ENCODE results near the gene GSTK1.

GSTK1 gene

GRCh38 chr7:143299840-143300239 is 36.6 kb downstream of the GSTK1 start:
- peak; percentile 69 for DNase-seq (ENCODE audit: low spot score)

DNA sequence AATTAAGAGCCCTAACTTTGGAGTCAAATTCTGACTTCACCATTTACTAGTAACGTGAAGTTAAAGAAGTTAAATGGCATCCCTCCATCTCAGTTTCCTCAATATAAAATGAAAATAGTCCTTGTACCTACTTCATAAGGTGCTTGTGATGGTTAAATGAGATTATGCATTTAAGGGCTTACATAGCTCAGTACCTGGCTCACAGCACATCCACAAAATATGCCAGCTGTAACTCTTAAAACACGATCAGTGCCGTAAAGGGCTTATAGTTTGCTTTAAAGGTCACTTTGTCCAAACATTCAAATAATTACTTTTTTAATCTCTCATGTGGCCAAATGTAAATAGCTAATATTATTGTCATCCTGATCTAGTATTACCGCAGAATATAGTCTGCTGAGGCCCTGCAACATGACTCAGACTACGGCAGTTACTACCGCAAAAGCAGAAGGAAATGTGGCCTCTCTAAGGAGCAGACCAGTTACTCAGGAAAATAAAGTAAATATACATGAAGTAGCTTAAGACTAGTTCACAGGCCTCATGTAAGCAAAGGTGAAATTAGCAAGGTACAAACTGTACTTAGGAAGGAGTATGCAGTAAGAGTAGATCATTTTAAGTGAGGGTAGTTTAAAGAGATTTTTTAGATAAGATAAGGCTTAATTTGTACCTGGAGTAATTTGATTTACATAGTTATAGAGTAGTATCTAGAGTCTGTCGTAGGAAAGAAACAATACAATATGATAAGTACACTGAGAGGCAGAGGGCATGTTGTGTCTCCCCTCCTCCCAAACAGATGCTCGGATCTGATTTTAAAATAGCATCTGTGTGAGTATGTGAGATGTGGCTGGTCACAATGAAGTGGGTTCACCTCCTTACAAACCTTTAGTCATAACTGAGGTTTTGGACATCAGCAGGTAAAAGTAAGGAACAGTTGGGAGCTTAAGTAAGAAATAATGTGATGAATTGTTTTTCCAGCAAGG is 38.0 kb downstream of the GSTK1 start:
- DNase-seq (ENCODE audit: low spot score), result no peak

GRCh38 chr7:143303733-143304132 is 40.5 kb downstream of the GSTK1 start:
- no peak for DNase-seq (ENCODE audit: low spot score)

GRCh38 chr7:143304938-143305337 is 41.7 kb downstream of the GSTK1 start:
- no peak for DNase-seq (ENCODE audit: low spot score)

GRCh38 chr7:143305423-143306070 is 42.3 kb downstream of the GSTK1 start:
- peak; percentile 81 for DNase-seq (ENCODE audit: low spot score)

GRCh38 chr7:143308632-143309031 is 45.4 kb downstream of the GSTK1 start:
- DNase-seq (ENCODE audit: low spot score), result no peak

DNA sequence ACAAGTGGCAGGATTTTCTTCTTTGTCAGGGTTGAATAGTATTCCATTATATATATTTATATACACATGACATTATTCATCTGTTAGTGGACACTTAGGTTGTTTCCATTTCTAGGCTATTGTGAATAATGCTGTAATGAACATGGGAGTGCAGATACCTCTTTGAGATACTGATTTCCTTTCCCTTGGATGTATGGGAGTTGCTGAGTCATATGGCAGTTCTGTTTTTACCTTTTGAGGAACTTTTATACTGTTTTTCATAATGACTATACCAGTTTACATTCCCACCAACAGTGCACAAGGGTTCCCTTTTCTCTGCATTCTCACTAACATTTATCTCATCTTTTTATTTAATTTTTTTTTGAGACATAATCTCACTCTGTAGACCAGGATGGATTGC is 50.9 kb downstream of the GSTK1 start:
- DNase-seq (ENCODE audit: low spot score), result no peak

GRCh38 chr7:143315776-143316175 is 52.5 kb downstream of the GSTK1 start, which contains the start of gene CLCN1:
Gene CLCN1, plus strand, starts transcription at chr7:143316111. Its CDS starts 102 bp downstream, at chr7:143316213.
- DNase-seq (ENCODE audit: low spot score), result no peak

DNA sequence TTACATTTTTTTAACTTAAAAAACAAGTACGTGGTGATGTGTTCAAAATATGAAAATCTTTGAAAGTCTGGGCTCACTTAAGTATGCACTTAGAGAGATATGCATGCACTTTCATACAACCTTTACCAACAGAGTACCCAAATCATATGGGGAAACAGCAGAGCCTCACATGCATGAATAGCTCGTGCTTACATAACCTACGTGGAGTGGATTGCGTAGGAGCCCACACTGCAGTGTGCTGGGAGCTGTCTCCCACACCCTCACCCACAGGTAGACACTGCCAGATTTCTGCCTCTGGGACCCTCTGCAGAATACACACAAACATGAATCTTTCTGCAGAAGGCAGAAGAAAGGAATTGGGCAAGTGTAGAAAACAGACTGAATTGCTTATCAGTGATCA is 53.3 kb downstream of the GSTK1 start:
- DNase-seq (ENCODE audit: low spot score), result no peak

DNA sequence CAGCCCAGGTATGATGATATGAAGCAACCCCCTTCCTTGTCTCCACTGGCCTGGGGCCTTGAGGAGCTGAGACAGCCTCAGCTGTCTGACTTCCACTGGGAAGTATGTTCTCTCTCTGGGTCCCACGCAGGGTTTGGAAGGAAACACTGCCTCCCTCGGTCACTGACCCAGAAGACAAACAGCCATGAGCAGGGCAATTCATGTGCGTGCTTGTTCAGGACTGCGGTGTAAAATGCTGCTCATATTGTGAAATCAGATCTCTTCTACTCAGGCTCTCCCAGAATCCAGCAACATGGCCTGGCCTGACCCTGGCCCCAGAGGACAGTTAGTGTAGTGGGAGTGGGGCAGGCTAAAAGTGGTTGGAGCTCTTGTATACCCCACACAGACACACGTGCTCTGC is 55.4 kb downstream of the GSTK1 start:
- DNase-seq (ENCODE audit: low spot score), result no peak

All from COLO829 (cell line).